ENCODE results near the gene IMMP2L.

IMMP2L gene

GRCh38 chr7:111210996-111211395 lies 351.3 kb downstream of the IMMP2L start:
- no peak for DNase-seq (ENCODE audit: low read depth)

- DNase-seq (ENCODE audit: low read depth) = no peak
These were observed 352.2 kb downstream of the IMMP2L start for GRCh38 chr7:111210043-111210442.

GRCh38 chr7:111205251-111205650 lies 357.0 kb downstream of the IMMP2L start:
- DNase-seq (ENCODE audit: low read depth) = no peak

- no peak for DNase-seq (ENCODE audit: low read depth)
These were observed 360.0 kb downstream of the IMMP2L start for GRCh38 chr7:111202321-111202720.

- DNase-seq (ENCODE audit: low read depth) = no peak
These were observed 362.6 kb downstream of the IMMP2L start for GRCh38 chr7:111199643-111200042.

GRCh38 chr7:111198255-111198654 lies 364.0 kb downstream of the IMMP2L start:
- DNase-seq (ENCODE audit: low read depth) = peak; percentile 99

GRCh38 chr7:111196655-111197054 lies 365.6 kb downstream of the IMMP2L start:
- DNase-seq (ENCODE audit: low read depth) = no peak

- DNase-seq (ENCODE audit: low read depth) = no peak
These were observed 369.5 kb downstream of the IMMP2L start for GRCh38 chr7:111192614-111193413.

- DNase-seq (ENCODE audit: low read depth) = no peak
These were observed 371.5 kb downstream of the IMMP2L start for GRCh38 chr7:111190804-111191203.

GRCh38 chr7:111184987-111185386 lies 377.3 kb downstream of the IMMP2L start:
- no peak for DNase-seq (ENCODE audit: low read depth)

- no peak for DNase-seq (ENCODE audit: low read depth)
These were observed 379.0 kb downstream of the IMMP2L start for GRCh38 chr7:111183321-111183720.

- DNase-seq (ENCODE audit: low read depth) = no peak
These were observed 382.0 kb downstream of the IMMP2L start for GRCh38 chr7:111180338-111180737.

- DNase-seq (ENCODE audit: low read depth) = no peak
These were observed 386.3 kb downstream of the IMMP2L start for GRCh38 chr7:111175908-111176441.

- no peak for DNase-seq (ENCODE audit: low read depth)
These were observed 387.8 kb downstream of the IMMP2L start for GRCh38 chr7:111174510-111174909.

GRCh38 chr7:111173990-111174389 lies 388.3 kb downstream of the IMMP2L start:
- DNase-seq (ENCODE audit: low read depth) = no peak

GRCh38 chr7:111173528-111173927 lies 388.8 kb downstream of the IMMP2L start:
- no peak for DNase-seq (ENCODE audit: low read depth)

- no peak for DNase-seq (ENCODE audit: low read depth)
These were observed 389.6 kb downstream of the IMMP2L start for GRCh38 chr7:111172564-111173257.

GRCh38 chr7:111168182-111168581 lies 394.1 kb downstream of the IMMP2L start:
- peak; percentile 18 for DNase-seq (ENCODE audit: low read depth)

GRCh38 chr7:111164442-111164841 lies 397.9 kb downstream of the IMMP2L start:
- no peak for DNase-seq (ENCODE audit: low read depth)

GRCh38 chr7:111162692-111163091 lies 399.6 kb downstream of the IMMP2L start:
- no peak for DNase-seq (ENCODE audit: low read depth)

GRCh38 chr7:111160297-111160696 lies 402.0 kb downstream of the IMMP2L start:
- no peak for DNase-seq (ENCODE audit: low read depth)

- DNase-seq (ENCODE audit: low read depth) = peak; percentile 27
These were observed 402.9 kb downstream of the IMMP2L start for GRCh38 chr7:111159426-111159825.

- no peak for DNase-seq (ENCODE audit: low read depth)
These were observed 411.6 kb downstream of the IMMP2L start for GRCh38 chr7:111150709-111151108.

Measured in fibroblast of gingiva (primary cell).